ENCODE data around the gene SLC5A10.
"Not testable (repeated sequence)": the region's sequence is repeated elsewhere in the genome, so short reads cannot be mapped to it uniquely, and the experiment has no call there.

SLC5A10 gene

GRCh38 chr17:19036186-19036585 is 84.2 kb downstream of the SLC5A10 start:
- H3K4me1 ChIP-seq (ENCODE audit: control insufficient read depth, insufficient read depth, low read length); H3K4me3 ChIP-seq (ENCODE audit: low read depth, low read length); H3K27me3 ChIP-seq (ENCODE audit: control insufficient read depth, insufficient read depth, low read length); H3K9ac ChIP-seq (ENCODE audit: low read depth, low read length); H3K9me3 ChIP-seq (ENCODE audit: control insufficient read depth, insufficient read depth, low read length); H3K36me3 ChIP-seq (ENCODE audit: control insufficient read depth, insufficient read depth, low read length): not testable (repeated sequence)

- not testable (repeated sequence) for H3K36me3 ChIP-seq (ENCODE audit: control insufficient read depth, insufficient read depth, low read length); H3K27me3 ChIP-seq (ENCODE audit: control insufficient read depth, insufficient read depth, low read length); H3K9ac ChIP-seq (ENCODE audit: low read depth, low read length); H3K4me1 ChIP-seq (ENCODE audit: control insufficient read depth, insufficient read depth, low read length); H3K9me3 ChIP-seq (ENCODE audit: control insufficient read depth, insufficient read depth, low read length); H3K4me3 ChIP-seq (ENCODE audit: low read depth, low read length)
Observed at GRCh38 chr17:19037547-19037946, 85.6 kb downstream of the SLC5A10 start.

GRCh38 chr17:19038007-19038406 is 86.0 kb downstream of the SLC5A10 start:
- H3K4me1 ChIP-seq (ENCODE audit: control insufficient read depth, insufficient read depth, low read length); H3K36me3 ChIP-seq (ENCODE audit: control insufficient read depth, insufficient read depth, low read length); H3K4me3 ChIP-seq (ENCODE audit: low read depth, low read length); H3K27me3 ChIP-seq (ENCODE audit: control insufficient read depth, insufficient read depth, low read length); H3K9me3 ChIP-seq (ENCODE audit: control insufficient read depth, insufficient read depth, low read length); H3K9ac ChIP-seq (ENCODE audit: low read depth, low read length): not testable (repeated sequence)

GRCh38 chr17:19038730-19039129 is 86.8 kb downstream of the SLC5A10 start:
- not testable (repeated sequence) for H3K9me3 ChIP-seq (ENCODE audit: control insufficient read depth, insufficient read depth, low read length); H3K27me3 ChIP-seq (ENCODE audit: control insufficient read depth, insufficient read depth, low read length); H3K4me1 ChIP-seq (ENCODE audit: control insufficient read depth, insufficient read depth, low read length); H3K9ac ChIP-seq (ENCODE audit: low read depth, low read length); H3K4me3 ChIP-seq (ENCODE audit: low read depth, low read length); H3K36me3 ChIP-seq (ENCODE audit: control insufficient read depth, insufficient read depth, low read length)

GRCh38 chr17:19040350-19040749 is 88.4 kb downstream of the SLC5A10 start:
- not testable (repeated sequence) for H3K9me3 ChIP-seq (ENCODE audit: control insufficient read depth, insufficient read depth, low read length); H3K4me3 ChIP-seq (ENCODE audit: low read depth, low read length); H3K9ac ChIP-seq (ENCODE audit: low read depth, low read length); H3K36me3 ChIP-seq (ENCODE audit: control insufficient read depth, insufficient read depth, low read length); H3K27me3 ChIP-seq (ENCODE audit: control insufficient read depth, insufficient read depth, low read length); H3K4me1 ChIP-seq (ENCODE audit: control insufficient read depth, insufficient read depth, low read length)

GRCh38 chr17:19041871-19042270 is 89.9 kb downstream of the SLC5A10 start:
- H3K9ac ChIP-seq (ENCODE audit: low read depth, low read length); H3K4me1 ChIP-seq (ENCODE audit: control insufficient read depth, insufficient read depth, low read length); H3K9me3 ChIP-seq (ENCODE audit: control insufficient read depth, insufficient read depth, low read length); H3K36me3 ChIP-seq (ENCODE audit: control insufficient read depth, insufficient read depth, low read length); H3K27me3 ChIP-seq (ENCODE audit: control insufficient read depth, insufficient read depth, low read length); H3K4me3 ChIP-seq (ENCODE audit: low read depth, low read length): not testable (repeated sequence)

GRCh38 chr17:19042369-19042768 is 90.4 kb downstream of the SLC5A10 start:
- H3K4me3 ChIP-seq (ENCODE audit: low read depth, low read length); H3K36me3 ChIP-seq (ENCODE audit: control insufficient read depth, insufficient read depth, low read length); H3K9me3 ChIP-seq (ENCODE audit: control insufficient read depth, insufficient read depth, low read length); H3K4me1 ChIP-seq (ENCODE audit: control insufficient read depth, insufficient read depth, low read length); H3K27me3 ChIP-seq (ENCODE audit: control insufficient read depth, insufficient read depth, low read length); H3K9ac ChIP-seq (ENCODE audit: low read depth, low read length): not testable (repeated sequence)

GRCh38 chr17:19043032-19043431 is 91.1 kb downstream of the SLC5A10 start:
- H3K4me3 ChIP-seq (ENCODE audit: low read depth, low read length); H3K36me3 ChIP-seq (ENCODE audit: control insufficient read depth, insufficient read depth, low read length); H3K27me3 ChIP-seq (ENCODE audit: control insufficient read depth, insufficient read depth, low read length); H3K9me3 ChIP-seq (ENCODE audit: control insufficient read depth, insufficient read depth, low read length); H3K4me1 ChIP-seq (ENCODE audit: control insufficient read depth, insufficient read depth, low read length); H3K9ac ChIP-seq (ENCODE audit: low read depth, low read length): not testable (repeated sequence)

- H3K4me3 ChIP-seq (ENCODE audit: low read depth, low read length); H3K36me3 ChIP-seq (ENCODE audit: control insufficient read depth, insufficient read depth, low read length); H3K27me3 ChIP-seq (ENCODE audit: control insufficient read depth, insufficient read depth, low read length); H3K9me3 ChIP-seq (ENCODE audit: control insufficient read depth, insufficient read depth, low read length); H3K9ac ChIP-seq (ENCODE audit: low read depth, low read length); H3K4me1 ChIP-seq (ENCODE audit: control insufficient read depth, insufficient read depth, low read length): not testable (repeated sequence)
Observed at GRCh38 chr17:19044643-19045042, 92.7 kb downstream of the SLC5A10 start.

GRCh38 chr17:19046782-19047375 is 94.9 kb downstream of the SLC5A10 start, which contains the start of gene GRAP:
GRAP (minus strand) TSS chr17:19046957; CDS start chr17:19046926, 31 bp downstream.
- not testable (repeated sequence) for H3K9ac ChIP-seq (ENCODE audit: low read depth, low read length); H3K4me3 ChIP-seq (ENCODE audit: low read depth, low read length); H3K4me1 ChIP-seq (ENCODE audit: control insufficient read depth, insufficient read depth, low read length); H3K27me3 ChIP-seq (ENCODE audit: control insufficient read depth, insufficient read depth, low read length); H3K36me3 ChIP-seq (ENCODE audit: control insufficient read depth, insufficient read depth, low read length); H3K9me3 ChIP-seq (ENCODE audit: control insufficient read depth, insufficient read depth, low read length)

- not testable (repeated sequence) for H3K27me3 ChIP-seq (ENCODE audit: control insufficient read depth, insufficient read depth, low read length); H3K4me3 ChIP-seq (ENCODE audit: low read depth, low read length); H3K9ac ChIP-seq (ENCODE audit: low read depth, low read length); H3K36me3 ChIP-seq (ENCODE audit: control insufficient read depth, insufficient read depth, low read length); H3K9me3 ChIP-seq (ENCODE audit: control insufficient read depth, insufficient read depth, low read length); H3K4me1 ChIP-seq (ENCODE audit: control insufficient read depth, insufficient read depth, low read length)
Observed at GRCh38 chr17:19047510-19047909, 95.5 kb downstream of the SLC5A10 start.

GRCh38 chr17:19048826-19049225 is 96.9 kb downstream of the SLC5A10 start:
- H3K4me1 ChIP-seq (ENCODE audit: control insufficient read depth, insufficient read depth, low read length); H3K27me3 ChIP-seq (ENCODE audit: control insufficient read depth, insufficient read depth, low read length); H3K9me3 ChIP-seq (ENCODE audit: control insufficient read depth, insufficient read depth, low read length); H3K36me3 ChIP-seq (ENCODE audit: control insufficient read depth, insufficient read depth, low read length); H3K9ac ChIP-seq (ENCODE audit: low read depth, low read length); H3K4me3 ChIP-seq (ENCODE audit: low read depth, low read length): not testable (repeated sequence)

GRCh38 chr17:19055447-19055846 is 103.5 kb downstream of the SLC5A10 start:
- not testable (repeated sequence) for H3K9ac ChIP-seq (ENCODE audit: low read depth, low read length); H3K36me3 ChIP-seq (ENCODE audit: control insufficient read depth, insufficient read depth, low read length); H3K4me3 ChIP-seq (ENCODE audit: low read depth, low read length); H3K27me3 ChIP-seq (ENCODE audit: control insufficient read depth, insufficient read depth, low read length); H3K4me1 ChIP-seq (ENCODE audit: control insufficient read depth, insufficient read depth, low read length); H3K9me3 ChIP-seq (ENCODE audit: control insufficient read depth, insufficient read depth, low read length)

Data from iPS-15b (cell line).